CD4-positive, alpha-beta T cell treated with Interleukin-1 beta for 1 hour (primary cell): ENCODE results near the gene CD151.

Source experiments
- DNase-seq, 2 donors: peaks; one replicate each; pipeline ENCODE4 v3.0.0-alpha.2; 2020 to 2022

The CD151 gene

DNA sequence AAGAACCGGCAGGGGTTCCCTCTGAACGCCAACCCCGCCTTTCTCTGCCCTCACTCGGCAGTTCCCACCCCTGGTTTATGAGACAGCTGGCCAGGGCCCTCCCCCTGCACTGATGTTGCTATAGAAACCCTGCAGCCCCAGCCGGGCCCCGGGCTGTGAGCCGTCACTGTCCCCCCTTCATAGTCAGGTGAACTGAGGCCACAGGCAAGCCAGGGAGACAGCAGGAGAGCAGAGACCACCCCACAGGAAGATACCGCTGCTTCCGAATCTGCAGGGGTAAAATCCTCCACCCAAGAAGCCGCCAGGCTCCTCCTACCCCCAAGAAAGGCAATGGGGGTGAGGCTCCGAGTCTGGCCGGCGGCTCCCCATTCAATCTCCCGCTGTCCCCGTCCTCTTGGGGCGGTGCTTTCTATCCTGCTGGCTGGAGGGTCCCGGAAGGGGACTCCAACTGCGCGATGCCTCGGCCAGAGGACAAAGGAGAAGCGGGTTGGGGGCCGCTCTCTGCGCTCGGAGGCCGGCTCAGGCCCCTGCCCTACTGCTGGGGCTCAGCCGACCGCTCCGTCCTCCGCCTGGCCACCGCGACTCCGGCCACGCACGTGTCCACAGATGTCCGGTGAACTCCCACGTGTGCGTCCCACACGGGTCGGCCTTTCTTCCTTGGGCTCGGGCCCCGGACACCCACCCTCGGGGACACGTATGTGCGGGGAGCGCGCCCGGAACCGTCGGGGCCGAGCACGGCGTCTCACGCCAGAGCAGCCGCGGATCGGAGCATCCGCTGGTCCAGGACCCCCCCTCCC is 35.3 kb upstream of the CD151 start:
- peak; percentile 87 for DNase-seq

- DNase-seq: peak; percentile 79 to 85
Measured at GRCh38 chr11:798093-798713, 34.5 kb upstream of the CD151 start, which contains the start of gene SLC25A22. Gene SLC25A22 (minus strand): TSS chr11:798281. CDS start chr11:795006, 3,275 bp downstream.

GRCh38 chr11:799641-800316 is 33.0 kb upstream of the CD151 start:
- no peak for DNase-seq

DNA sequence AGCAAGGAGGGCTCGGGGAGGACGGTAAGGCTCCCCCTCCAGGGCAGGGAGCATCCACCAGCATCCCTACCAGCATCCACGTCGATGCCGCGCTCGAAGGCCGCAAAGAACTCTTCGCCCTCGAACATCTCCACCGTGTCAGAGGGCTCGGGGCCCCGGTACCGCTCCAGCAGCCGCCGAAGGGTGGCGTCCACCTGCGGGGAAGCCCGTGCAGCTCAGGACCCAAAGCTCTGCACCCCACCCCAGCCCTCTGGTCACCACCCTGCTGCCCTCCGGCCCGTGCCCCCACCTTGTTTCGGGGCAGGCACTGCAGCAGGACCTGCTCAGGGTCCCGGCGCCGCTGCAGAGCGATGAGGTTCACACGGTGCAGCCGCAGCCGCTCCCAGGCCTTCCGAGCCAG is 32.3 kb upstream of the CD151 start:
- no peak for DNase-seq

DNA sequence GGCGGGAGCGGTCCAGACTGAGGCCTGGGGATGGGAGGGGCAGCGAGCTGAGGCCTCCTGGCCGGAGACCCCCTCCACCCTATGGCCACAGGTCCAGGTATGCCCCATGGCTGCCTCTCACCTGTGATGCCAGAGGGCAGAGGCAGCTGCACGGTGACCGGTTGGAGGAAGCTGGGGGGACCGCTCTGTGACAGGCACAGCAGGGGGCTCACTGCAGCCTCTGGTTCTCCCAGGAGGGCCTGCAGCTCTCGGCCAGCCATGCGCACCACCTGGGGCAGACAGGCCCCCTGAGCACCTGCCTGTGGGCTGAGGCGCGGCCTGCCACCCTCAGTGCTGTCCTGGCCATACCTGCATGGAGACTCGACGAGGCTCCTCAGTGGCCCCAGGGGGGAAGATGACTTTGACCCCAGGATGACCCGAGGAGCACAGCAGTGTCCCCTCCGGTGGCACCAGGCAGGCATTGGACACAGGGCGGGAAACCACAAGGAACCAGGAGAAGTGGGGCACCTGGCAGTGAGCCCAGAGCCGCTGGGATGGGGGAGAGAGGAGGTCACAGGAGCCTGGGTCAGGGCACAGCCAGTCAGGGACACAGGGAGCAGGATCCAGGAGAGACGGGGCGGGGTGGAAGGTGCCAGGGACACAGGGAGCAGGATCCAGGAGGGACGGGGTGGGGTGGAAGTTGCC is 31.5 kb upstream of the CD151 start:
- DNase-seq: no peak

- DNase-seq: no peak
Measured at GRCh38 chr11:802018-802617, 30.6 kb upstream of the CD151 start.

DNA sequence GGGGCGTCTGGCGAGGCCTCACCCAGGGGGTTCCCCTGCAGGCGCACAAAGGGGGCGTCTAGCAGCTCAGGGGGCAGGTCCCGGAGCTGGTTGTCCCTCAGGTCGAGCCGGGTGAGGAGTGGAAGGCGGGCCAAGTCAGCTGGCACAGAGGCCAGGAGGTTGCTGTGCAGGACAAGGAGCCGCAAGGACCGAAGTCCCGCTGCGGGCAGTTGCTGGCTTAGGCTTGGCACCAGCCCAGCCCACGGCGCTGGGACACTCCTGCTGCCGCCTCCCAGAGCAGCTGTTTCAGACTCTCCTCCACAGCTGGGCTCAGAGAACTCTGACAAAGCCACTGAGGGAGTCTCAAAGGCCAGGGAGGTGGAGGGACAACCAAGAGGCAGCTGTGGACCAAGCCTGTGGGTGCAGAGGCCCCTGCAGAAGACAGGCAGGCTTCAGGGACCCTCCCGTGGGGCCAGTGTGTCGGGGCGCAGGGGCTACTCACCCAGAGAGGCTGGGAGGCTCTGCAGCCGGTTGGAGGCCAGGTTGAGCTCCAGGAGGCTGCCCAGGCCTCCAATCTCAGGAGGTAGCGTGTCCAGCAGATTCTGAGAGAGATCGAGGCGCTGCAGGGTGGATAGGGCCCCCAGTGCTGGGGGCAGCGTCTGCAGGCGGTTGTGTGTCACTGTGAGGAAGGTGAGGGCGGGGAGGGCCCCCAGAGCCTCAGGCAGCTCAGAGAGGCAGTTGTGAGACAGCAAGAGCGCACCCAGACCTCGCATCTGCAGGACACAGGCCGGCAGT is 29.9 kb upstream of the CD151 start:
- DNase-seq: no peak

- DNase-seq: no peak
Measured at GRCh38 chr11:803467-803742, 29.3 kb upstream of the CD151 start.

GRCh38 chr11:803770-804598 is 28.8 kb upstream of the CD151 start:
- DNase-seq: no peak

DNA sequence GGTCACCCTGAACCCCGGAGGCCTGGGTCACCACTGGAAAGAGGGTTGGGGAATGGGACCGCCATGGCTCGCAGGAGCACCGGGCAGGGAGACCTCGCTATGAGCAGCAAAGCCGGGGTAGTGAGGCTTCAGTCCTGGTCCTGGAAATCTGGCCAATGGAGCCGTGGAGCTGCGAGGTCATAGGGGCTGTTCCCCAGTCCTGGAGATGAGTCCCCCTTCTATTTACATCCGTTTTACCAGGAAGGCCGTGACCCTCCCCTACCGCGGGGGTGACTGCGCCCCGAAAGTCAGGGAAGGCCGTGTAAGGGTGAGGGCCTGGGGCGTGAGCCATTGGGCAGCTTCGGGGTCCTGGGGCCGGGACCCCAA is 28.2 kb upstream of the CD151 start:
- DNase-seq: no peak

GRCh38 chr11:808427-809286 is 24.1 kb upstream of the CD151 start:
- peak; percentile 38 to 66 for DNase-seq

DNA sequence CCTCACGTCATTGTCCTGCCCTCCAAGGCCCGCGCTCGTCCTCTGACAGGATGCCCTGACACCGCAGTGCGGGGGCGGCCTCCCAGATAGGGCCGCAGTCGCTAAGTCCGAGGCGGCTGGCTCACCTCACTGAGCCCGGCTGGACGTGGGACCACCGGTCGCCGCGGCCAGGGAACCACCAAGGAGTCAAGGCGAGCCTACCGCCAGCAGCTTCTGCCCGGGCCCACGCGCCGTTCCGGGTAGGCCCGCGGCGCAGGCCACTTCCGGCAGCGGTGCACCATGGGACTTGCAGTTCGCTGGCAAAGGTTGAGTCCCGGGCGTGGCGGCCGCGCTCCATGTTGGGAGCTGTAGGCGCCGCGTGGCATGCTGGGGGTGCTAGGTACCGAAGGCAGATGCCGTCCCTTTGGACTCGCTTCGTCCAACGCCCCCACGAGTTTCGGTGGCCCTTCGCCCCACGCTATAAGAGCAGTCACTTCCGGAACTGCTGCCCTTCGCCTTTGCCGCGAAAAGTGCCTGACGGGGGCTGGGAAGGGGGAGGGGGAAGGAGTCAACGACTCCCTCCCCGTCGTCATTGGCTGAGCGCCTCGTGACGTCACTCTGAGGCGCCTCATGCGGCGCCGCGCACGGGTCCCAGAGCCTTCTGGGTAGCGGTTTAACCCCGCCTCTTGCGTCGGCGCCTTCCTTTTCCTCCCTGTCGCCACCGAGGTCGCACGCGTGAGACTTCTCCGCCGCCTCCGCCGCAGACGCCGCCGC is 23.3 kb upstream of the CD151 start, which contains the start of gene RPLP2:
Gene RPLP2 (plus strand): TSS at position 681 of the 753 bp plus-strand sequence. CDS start 268 bp downstream, outside the sequence.
- peak; percentile 97 for DNase-seq

- DNase-seq: no peak
Measured at GRCh38 chr11:810040-810567, 22.6 kb upstream of the CD151 start.

- no peak for DNase-seq
Measured at GRCh38 chr11:811446-812245, 21.1 kb upstream of the CD151 start.

DNA sequence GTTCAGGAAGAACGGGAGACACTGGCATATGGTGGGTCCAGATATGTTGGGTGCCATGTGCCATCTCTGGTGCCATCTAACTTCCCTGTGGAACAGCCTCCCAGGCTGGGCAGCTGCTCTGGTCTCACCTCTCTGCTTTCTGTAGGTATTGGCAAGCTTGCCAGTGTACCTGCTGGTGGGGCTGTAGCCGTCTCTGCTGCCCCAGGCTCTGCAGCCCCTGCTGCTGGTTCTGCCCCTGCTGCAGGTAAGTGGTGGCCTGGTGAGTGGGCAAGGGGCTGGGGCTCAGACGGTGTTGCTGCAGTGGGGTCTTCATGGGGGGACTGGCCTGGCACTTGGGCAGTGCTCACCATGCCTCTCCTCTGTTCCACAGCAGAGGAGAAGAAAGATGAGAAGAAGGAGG is 20.4 kb upstream of the CD151 start:
- no peak for DNase-seq

DNA sequence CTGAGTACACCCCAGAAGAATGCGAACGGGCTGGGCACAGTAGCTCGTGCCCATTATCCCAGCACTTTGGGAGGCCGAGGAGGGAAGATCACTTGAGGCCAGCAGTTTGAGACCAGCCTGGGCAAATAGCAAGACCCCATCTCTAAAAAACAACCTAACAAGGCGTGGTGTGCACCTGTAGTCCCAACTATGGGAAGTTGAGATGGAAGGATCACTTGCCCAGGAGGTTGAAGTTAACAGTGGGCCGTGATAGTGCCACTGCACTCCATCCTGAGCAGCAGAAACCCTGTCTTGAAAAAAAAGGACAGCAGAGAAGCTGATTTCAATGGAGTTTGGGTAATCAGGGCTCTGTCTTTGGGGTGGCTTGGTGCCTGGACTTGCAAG is 19.7 kb upstream of the CD151 start:
- DNase-seq: no peak

DNA sequence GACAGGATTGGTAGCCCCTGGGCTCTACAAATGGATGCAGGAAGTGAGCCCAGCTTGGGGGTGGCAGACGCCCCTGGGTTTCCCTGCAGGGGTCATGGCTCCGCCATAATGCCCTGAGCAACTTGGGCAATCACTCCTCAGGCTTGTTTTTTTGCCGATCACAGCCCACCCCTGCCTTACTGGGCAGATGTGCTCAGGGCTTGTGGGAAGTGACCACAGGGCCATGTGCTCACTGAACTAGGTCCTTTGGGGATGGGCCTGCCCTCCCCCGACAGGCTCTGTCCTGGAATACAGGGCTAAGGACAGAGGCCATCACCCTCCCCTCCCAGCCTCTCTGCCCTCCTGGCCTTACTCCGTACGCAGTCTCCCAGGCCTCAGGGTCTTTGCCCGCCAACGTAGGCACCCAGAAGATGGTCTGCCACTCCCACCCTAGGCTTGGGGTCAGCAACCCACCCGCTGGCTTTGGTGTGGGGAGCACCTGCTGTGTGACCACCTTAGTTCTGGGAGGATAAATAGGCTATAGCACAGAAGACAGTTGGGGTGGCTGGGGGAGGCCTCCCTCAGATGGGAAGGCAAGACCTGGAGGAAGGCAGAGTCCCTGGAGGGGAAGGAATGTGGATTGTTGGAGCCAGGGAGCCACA is 19.2 kb upstream of the CD151 start:
- DNase-seq: no peak
